ENCODE data around the gene THY1. TPM values are rescaled to one million over a fixed set of nuclear protein-coding genes. Genes with fewer than 3 reads are reported as not detected.
A peak's percentile ranks its signal among the peaks of the same experiment; 100 is the strongest.

The THY1 gene
- total and polyA plus RNA-seq, 9 of the 15 experiments (the other 6 are each of a cell fraction or from before 2014, with no cell fraction given), result 0.07 to 0.40 (median 0.16) TPM; not detected in 5

DNA sequence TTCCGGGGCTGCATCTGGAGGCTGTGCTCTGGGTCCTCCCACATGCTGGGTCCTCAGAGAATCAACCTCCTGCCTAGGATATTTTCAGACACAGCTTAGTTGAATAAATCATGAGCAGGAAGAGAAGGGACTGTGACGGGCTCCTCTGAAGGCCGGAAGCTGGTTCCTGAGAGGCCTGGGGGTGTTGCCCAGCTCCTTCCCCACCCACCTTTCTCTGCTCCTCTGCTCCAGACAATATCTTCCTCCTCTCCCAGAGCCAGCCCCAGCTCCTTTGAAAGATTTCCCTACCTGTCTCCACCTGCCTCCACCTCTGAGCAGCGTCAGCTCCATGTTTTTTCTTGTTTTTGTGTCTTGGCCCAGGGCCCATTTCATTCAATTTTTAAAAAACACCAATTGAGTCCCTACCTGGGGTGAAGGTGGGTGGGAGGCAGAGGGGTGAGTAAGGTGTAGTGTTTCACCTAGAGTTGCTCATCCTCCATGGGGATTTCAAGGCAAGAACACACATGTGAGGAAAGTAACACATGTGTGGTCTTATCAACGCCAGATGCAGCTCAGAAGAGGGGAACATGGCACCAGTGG is 24.8 kb upstream of the THY1 start:
- POLR2A ChIA-PET, result interaction anchor here (0.8 to 1.3 kb wide), 2 partner anchors 11 to 27 kb away, joined by 3 to 5 read pairs; no protein-coding TSS in a partner anchor
- no peaks in the 10 kb centered on the region for H3K9me1 ChIP-seq (ENCODE audit: control insufficient read depth, insufficient read depth, low read length)
- H3K4me3 ChIP-seq, result no peak overlapping the region
- H3K27me3 ChIP-seq (ENCODE audit: control insufficient read depth in 2 of 2, insufficient read depth in 2 of 2, low read length in 2 of 2), result no peaks in the 10 kb centered on the region
- no peak for DNase-seq (ENCODE audit: extremely low read depth in 1 of 4, low spot score in 3 of 4)
- no peaks in the 10 kb centered on the region for H3K9me3 ChIP-seq (replicated peaks; ENCODE audit: control insufficient read depth, insufficient read depth, low read depth, low read length)
- peak; percentile 39 for ATAC-seq
- no TSS peak for BruUV-seq (replicated peaks)
- no peak overlapping the region for H3K4me2 ChIP-seq (ENCODE audit: insufficient read depth, low read length)
- no peaks in the 10 kb centered on the region for H3K36me3 ChIP-seq (ENCODE audit: control insufficient read depth, insufficient read depth, low read length)
- 60% methylated on average over 3 of the region's 5 CpGs for WGBS (ENCODE audit: insufficient coverage, low coverage, missing lambda C conversion rate)
- CTCF ChIA-PET (ENCODE audit: low intra/inter-chr PET ratio), result no interaction called here
- H3K79me2 ChIP-seq (ENCODE audit: control insufficient read depth, insufficient read depth, low read length), result no peaks in the 10 kb centered on the region
- H2AFZ ChIP-seq (ENCODE audit: low read depth, low read length), result no peak overlapping the region
- no peaks in the 10 kb centered on the region for H4K20me1 ChIP-seq (replicated peaks; ENCODE audit: control insufficient read depth, insufficient read depth, low read length)
- intact Hi-C loops (cut with micrococcal nuclease) (no loop called here), in situ Hi-C loops (cut with MboI) (no loop called here)
- no peak for FAIRE-seq
- no peak overlapping the region for H3K27ac ChIP-seq (ENCODE audit: extremely low read depth, low read depth, low read length)
- peaks cover 4 to 7% of the 10 kb centered on the region in 2 experiments; a peak in 2 of 5 replicates for H3K4me1 ChIP-seq (replicated peaks in 1 of 2; ENCODE audit: control insufficient read depth in 2 of 2, insufficient read depth in 2 of 2, low read length in 2 of 2)
- TF ChIP-seq LARP7 (IDR thresholded peaks at IDR 0.05) (no peak), MAFK (IDR thresholded peaks at IDR 0.05; ENCODE audit: low read length) (no peak), ARID1B (IDR thresholded peaks at IDR 0.05) (no peak), MTA3 (IDR thresholded peaks at IDR 0.05; ENCODE audit: borderline replicate concordance) (no peak), NFIC (IDR thresholded peaks at IDR 0.05) (0 out of 2 replicates have a peak, but pooled peaks have one; percentile 30)
- peak overlapping the region in 1 of 2 experiments; percentile 66; a peak in 1 of 4 replicates for H3K9ac ChIP-seq (ENCODE audit: insufficient read depth in 1 of 2, low read depth in 2 of 2, low read length in 2 of 2)
